HFF-Myc (cell line): ENCODE data around the gene LILRA5.

Experiments used
- DNase-seq: peaks from one replicate; pipeline ENCODE4 v3.0.0-alpha.2; 2011; ENCODE audit warnings: low read depth; ENCODE audit errors: extremely low read depth
- H3K4me3 ChIP-seq: replicated peaks from 2 replicates; pipeline ENCODE4 v1.5.1; 2011; ENCODE audit warnings: low read depth, mild to moderate bottlenecking, control low read depth, low read length
- CTCF ChIP-seq: IDR thresholded peaks from 2 replicates; pipeline ENCODE4 v1.5.1; 2012; ENCODE audit warnings: mild to moderate bottlenecking, low read depth, low read length, control low read depth; ENCODE audit errors: missing control alignments

The LILRA5 gene

DNA sequence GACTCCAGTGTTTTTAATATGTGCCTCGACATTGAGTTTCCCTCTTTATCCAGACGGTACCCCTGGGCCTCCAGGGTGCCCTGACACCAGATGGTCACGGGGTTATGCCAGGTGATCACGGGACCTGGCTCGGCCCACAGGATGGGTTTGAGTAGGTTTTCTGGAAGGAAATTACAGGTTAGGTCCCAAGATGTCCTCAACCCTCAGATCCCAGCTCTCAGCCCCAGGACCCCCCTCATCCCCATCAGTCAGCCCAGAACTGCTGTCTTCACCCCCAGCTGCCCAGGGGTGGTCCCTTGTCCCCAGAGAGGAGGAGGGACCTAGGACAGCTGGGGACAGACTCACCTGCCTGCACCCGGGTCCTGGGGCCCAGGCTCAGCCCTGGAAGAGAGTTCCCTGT is 25.6 kb upstream of the LILRA5 start:
- no peak for DNase-seq
- no peak overlapping the region for H3K4me3 ChIP-seq
- no peak for TF ChIP-seq CTCF

GRCh38 chr19:54337858-54338230 is 24.9 kb upstream of the LILRA5 start:
- no peak for TF ChIP-seq CTCF
- no peak overlapping the region for H3K4me3 ChIP-seq

GRCh38 chr19:54336893-54337857 is 24.2 kb upstream of the LILRA5 start:
- TF ChIP-seq CTCF: no peak
- DNase-seq: no peak
- no peak overlapping the region for H3K4me3 ChIP-seq

More at GRCh38 chr19:54337858-54338230, 24.9 kb upstream of the LILRA5 start:
- DNase-seq: no peak

DNA sequence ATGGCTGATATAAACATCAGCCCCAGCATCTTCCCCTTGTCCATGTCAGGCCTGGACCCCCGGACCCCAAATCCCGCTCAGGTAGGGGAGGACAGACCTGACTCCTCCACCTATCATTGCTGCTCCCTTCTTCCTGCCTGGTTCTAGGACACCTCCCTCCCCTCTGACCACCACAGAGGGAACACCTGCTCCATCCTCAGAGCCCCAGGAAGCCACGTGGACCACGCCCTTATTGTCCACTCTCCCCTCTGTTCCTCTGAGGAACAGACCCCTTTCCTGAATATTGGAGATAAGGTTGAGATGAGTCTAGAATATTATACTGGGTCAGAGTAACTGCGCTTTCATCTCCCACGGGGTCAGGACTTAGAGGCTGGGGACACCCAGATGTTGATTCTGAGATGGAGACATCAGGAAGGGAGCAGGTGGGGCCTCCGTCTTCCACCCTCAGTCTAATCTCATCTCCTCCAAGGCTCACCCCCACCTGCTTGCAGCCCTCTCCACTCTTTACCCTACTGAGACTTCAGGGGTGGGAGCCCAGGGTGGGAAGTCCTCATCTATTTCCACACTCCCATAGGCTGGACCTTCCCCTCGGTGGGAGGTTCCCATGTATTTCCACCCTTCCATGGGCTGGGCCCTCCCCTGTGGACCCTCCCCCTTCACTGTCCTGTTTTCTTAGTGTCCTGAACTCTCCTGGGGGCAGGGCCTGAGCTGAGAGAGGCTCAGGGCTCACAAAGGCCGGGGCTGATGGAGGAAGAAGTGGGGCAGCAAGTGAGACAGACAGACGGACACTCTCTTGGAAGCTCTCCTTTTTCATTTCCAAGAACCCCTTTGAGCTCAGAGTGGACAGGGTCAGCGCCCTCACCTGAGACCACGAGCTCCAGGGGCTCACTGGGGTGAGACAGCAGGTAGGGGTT is 23.3 kb upstream of the LILRA5 start:
- TF ChIP-seq CTCF: no peak
- no peak for DNase-seq
- no peak overlapping the region for H3K4me3 ChIP-seq

- H3K4me3 ChIP-seq: no peak overlapping the region
- DNase-seq: no peak
- TF ChIP-seq CTCF: no peak
Observed at GRCh38 chr19:54335164-54335563, 22.2 kb upstream of the LILRA5 start.

GRCh38 chr19:54333586-54334298 is 20.8 kb upstream of the LILRA5 start:
- H3K4me3 ChIP-seq: no peak overlapping the region
- no peak for TF ChIP-seq CTCF
- no peak for DNase-seq
